HepG2 (cell line): Measurements from ENCODE around the gene ZNF212. TPM values are rescaled to one million over a fixed set of nuclear protein-coding genes. Genes with fewer than 3 reads are reported as not detected.

Source experiments
- FOXK1 ChIP-seq: sonication (generic); formaldehyde crosslinking; IDR thresholded peaks from 2 replicates; pipeline ENCODE4 v1.4.0; 2020; ENCODE audit warnings: low read depth, missing genetic modification reagents, borderline replicate concordance
- JDP2 ChIP-seq: sonication (generic); formaldehyde crosslinking; IDR thresholded peaks from 2 replicates; pipeline ENCODE4 v1.8.1; 2022; ENCODE audit warnings: missing genetic modification reagents, borderline replicate concordance
- KLF12 ChIP-seq: sonication (generic); formaldehyde crosslinking; IDR thresholded peaks from 2 replicates; pipeline ENCODE4 v1.4.0; 2020; ENCODE audit warnings: missing genetic modification reagents, borderline replicate concordance
- NFE2 ChIP-seq: sonication (generic); formaldehyde crosslinking; IDR thresholded peaks from 2 replicates; pipeline ENCODE4 v1.4.0; 2020; ENCODE audit warnings: missing genetic modification reagents
- SIN3A ChIP-seq: IDR thresholded peaks from 2 replicates; pipeline ENCODE4 v1.6.1; 2011; ENCODE audit warnings: low read depth, mild to moderate bottlenecking, control low read depth, low read length, borderline replicate concordance
- STAG1 ChIP-seq: sonication (generic); formaldehyde crosslinking; IDR thresholded peaks from 2 replicates; pipeline ENCODE4 v1.4.0; 2020; ENCODE audit warnings: missing genetic modification reagents
- ZBTB7A ChIP-seq: sonication (generic); formaldehyde crosslinking; IDR thresholded peaks from 2 replicates; pipeline ENCODE4 v1.8.0; 2022; ENCODE audit warnings: mild to moderate bottlenecking, missing genetic modification reagents
- ZNF335 ChIP-seq: sonication (generic); formaldehyde crosslinking; IDR thresholded peaks from 2 replicates; pipeline ENCODE4 v1.4.0; 2020; ENCODE audit warnings: missing genetic modification reagents
- ZNF446 ChIP-seq: sonication (generic); formaldehyde crosslinking; IDR thresholded peaks from 2 replicates; pipeline ENCODE4 v1.5.0; 2020; ENCODE audit warnings: mild to moderate bottlenecking, missing genetic modification reagents
- ZNF589 ChIP-seq: sonication (generic); formaldehyde crosslinking; conservative IDR thresholded peaks from 2 replicates; pipeline ENCODE4 v1.8.0; 2022; ENCODE audit warnings: mild to moderate bottlenecking, moderate library complexity, missing genetic modification reagents
- ZNF616 ChIP-seq: sonication (generic); formaldehyde crosslinking; IDR thresholded peaks from 2 replicates; pipeline ENCODE4 v1.5.0; 2020; ENCODE audit warnings: low read depth, mild to moderate bottlenecking, missing genetic modification reagents
- polyA plus RNA-seq, 8 experiments: library from polyadenylated mRNA; depleted of rRNA in 3 of 8; stranded (reverse) in 7 of 8; unstranded in 1 of 8; fragments of >200 nt; fragmentation: Illumina TruSeq in 4 of 8; extraction: Trizol in 4 of 8; gene quantifications; 2 replicates each; pipeline versions ENCODE4 v1.2.1 to v1.2.3, GENCODE V29; 2011 to 2016; ENCODE audit warnings: low read depth in 4 of 8, missing spikeins in 1 of 8, mixed read lengths in 1 of 8; ENCODE audit not compliant: insufficient read depth in 1 of 8
- total RNA-seq, 5 experiments: library from RNA; depleted of rRNA; stranded (reverse); fragments of >200 nt; fragmentation: Illumina TruSeq; extraction: Trizol; gene quantifications; 2 replicates each; pipeline ENCODE4 v1.2.3, GENCODE V29; 2016; ENCODE audit warnings: low read depth in 1 of 5
- TF ChIP-seq, protein P1 (sequence below): sonication (generic); formaldehyde crosslinking; IDR thresholded peaks from one replicate; pipeline ENCODE4 v1.5.1; 2020; ENCODE audit warnings: mild to moderate bottlenecking, missing genetic modification reagents; ENCODE audit errors: not compliant biosample characterization
- TF ChIP-seq, protein P2 (sequence below): sonication (generic); formaldehyde crosslinking; IDR thresholded peaks from 2 replicates; pipeline ENCODE4 v1.4.0; 2020; ENCODE audit warnings: missing genetic modification reagents, borderline replicate concordance
- TF ChIP-seq, protein P3 (sequence below): sonication (generic); formaldehyde crosslinking; IDR thresholded peaks from 2 replicates; pipeline ENCODE4 v1.4.0; 2020; ENCODE audit warnings: missing genetic modification reagents
- TF ChIP-seq, protein P4 (sequence below): sonication (generic); formaldehyde crosslinking; IDR thresholded peaks from 2 replicates; pipeline ENCODE4 v1.5.0; 2020; ENCODE audit warnings: missing genetic modification reagents, mild to moderate bottlenecking, borderline replicate concordance

The ZNF212 gene
- total and polyA plus RNA-seq, 2 of the 13 experiments (the other 11 are each of a cell fraction or from before 2014, with no cell fraction given) = 2.6 to 3.8 TPM

DNA sequence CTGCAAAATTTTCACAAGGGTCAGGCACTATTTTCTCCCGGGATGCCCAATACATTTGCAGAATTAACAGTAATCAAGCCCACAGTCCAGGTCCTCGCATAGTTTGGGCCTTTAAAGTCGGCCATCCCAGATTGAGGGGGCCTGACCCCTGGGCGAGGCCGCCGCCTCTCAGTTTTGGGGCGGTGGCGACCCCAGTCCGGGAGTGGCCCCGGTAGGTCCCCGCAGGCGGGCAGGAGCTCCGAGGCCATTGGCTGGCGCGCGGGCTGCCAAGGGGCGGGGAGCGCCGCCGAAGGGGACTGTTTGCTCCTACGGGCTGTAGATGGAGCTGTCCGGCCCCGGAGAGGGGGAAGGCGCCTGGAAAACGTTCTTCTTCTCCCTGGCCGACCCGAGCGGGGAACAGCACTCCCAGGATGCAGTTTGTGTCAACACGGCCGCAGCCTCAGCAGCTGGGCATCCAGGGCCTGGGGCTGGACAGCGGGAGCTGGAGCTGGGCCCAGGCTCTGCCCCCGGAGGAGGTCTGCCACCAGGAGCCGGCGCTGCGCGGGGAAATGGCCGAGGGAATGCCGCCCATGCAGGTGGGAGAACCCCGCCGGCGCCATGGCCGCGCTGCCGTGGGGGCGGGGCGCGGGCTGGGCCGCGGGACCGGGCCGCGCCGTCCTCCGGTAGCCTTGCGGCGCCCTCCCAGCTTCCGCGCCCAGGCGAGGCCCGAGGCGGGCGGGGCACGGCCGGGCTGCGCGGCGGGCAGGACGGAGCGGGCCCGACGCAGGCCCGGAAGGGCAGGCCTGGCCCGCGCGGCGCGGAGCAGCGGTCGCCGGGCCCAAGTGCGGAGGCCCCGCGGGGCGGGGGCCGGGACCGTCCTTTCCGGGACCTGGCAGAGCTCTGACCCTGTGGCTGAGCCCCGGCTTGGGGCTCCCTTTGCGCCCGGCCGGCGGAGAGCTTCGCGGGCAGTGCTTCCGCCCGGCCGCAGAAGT lies 44.0 kb upstream of the ZNF212 start, which contains the start of gene ZNF282 (continued):
- TF ChIP-seq FOXK1 = peak; percentile 89; the same call in 1 of the 2 replicates
- TF ChIP-seq, protein P1, sequence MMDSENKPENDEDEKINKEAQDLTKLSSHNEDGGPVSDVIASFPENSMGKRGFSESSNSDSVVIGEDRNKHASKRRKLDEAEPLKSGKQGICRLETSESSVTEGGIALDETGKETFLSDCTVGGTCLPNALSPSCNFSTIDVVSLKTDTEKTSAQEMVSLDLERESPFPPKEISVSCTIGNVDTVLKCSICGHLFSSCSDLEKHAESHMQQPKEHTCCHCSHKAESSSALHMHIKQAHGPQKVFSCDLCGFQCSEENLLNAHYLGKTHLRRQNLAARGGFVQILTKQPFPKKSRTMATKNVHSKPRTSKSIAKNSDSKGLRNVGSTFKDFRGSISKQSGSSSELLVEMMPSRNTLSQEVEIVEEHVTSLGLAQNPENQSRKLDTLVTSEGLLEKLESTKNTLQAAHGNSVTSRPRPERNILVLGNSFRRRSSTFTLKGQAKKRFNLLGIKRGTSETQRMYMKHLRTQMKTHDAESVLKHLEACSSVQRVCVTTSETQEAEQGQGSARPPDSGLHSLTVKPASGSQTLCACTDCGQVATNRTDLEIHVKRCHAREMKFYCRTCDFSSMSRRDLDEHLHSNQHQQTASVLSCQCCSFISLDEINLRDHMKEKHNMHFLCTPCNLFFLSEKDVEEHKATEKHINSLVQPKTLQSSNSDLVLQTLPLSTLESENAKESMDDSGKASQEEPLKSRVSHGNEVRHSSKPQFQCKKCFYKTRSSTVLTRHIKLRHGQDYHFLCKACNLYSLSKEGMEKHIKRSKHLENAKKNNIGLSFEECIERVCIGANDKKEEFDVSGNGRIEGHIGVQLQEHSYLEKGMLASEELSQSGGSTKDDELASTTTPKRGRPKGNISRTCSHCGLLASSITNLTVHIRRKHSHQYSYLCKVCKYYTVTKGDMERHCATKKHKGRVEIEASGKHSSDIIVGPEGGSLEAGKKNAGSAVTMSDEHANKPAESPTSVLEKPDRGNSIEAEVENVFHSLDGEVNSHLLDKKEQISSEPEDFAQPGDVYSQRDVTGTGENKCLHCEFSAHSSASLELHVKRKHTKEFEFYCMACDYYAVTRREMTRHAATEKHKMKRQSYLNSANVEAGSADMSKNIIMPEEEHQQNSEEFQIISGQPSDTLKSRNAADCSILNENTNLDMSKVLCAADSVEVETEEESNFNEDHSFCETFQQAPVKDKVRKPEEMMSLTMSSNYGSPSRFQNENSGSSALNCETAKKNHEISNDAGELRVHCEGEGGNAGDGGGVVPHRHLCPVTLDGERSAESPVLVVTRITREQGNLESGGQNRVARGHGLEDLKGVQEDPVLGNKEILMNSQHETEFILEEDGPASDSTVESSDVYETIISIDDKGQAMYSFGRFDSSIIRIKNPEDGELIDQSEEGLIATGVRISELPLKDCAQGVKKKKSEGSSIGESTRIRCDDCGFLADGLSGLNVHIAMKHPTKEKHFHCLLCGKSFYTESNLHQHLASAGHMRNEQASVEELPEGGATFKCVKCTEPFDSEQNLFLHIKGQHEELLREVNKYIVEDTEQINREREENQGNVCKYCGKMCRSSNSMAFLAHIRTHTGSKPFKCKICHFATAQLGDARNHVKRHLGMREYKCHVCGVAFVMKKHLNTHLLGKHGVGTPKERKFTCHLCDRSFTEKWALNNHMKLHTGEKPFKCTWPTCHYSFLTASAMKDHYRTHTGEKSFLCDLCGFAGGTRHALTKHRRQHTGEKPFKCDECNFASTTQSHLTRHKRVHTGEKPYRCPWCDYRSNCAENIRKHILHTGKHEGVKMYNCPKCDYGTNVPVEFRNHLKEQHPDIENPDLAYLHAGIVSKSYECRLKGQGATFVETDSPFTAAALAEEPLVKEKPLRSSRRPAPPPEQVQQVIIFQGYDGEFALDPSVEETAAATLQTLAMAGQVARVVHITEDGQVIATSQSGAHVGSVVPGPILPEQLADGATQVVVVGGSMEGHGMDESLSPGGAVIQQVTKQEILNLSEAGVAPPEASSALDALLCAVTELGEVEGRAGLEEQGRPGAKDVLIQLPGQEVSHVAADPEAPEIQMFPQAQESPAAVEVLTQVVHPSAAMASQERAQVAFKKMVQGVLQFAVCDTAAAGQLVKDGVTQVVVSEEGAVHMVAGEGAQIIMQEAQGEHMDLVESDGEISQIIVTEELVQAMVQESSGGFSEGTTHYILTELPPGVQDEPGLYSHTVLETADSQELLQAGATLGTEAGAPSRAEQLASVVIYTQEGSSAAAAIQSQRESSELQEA (CRISPR knock-in tag) = no peak
- TF ChIP-seq STAG1 (CRISPR knock-in tag) = peak; percentile 43
- TF ChIP-seq ZNF335 (CRISPR knock-in tag) = peak; percentile 74
- no peak for TF ChIP-seq NFE2 (CRISPR knock-in tag)
- TF ChIP-seq KLF12 (CRISPR knock-in tag) = peak; percentile 55
- TF ChIP-seq, protein P2, sequence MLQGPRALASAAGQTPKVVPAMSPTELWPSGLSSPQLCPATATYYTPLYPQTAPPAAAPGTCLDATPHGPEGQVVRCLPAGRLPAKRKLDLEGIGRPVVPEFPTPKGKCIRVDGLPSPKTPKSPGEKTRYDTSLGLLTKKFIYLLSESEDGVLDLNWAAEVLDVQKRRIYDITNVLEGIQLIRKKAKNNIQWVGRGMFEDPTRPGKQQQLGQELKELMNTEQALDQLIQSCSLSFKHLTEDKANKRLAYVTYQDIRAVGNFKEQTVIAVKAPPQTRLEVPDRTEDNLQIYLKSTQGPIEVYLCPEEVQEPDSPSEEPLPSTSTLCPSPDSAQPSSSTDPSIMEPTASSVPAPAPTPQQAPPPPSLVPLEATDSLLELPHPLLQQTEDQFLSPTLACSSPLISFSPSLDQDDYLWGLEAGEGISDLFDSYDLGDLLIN (CRISPR knock-in tag) = peak; percentile 87; the same call in 1 of the 2 replicates
- peak; percentile 44; the same call in 1 of the 2 replicates for TF ChIP-seq SIN3A
- no peak for TF ChIP-seq JDP2 (CRISPR knock-in tag)
- no peak for TF ChIP-seq ZBTB7A (CRISPR knock-in tag)
- TF ChIP-seq, protein P3, sequence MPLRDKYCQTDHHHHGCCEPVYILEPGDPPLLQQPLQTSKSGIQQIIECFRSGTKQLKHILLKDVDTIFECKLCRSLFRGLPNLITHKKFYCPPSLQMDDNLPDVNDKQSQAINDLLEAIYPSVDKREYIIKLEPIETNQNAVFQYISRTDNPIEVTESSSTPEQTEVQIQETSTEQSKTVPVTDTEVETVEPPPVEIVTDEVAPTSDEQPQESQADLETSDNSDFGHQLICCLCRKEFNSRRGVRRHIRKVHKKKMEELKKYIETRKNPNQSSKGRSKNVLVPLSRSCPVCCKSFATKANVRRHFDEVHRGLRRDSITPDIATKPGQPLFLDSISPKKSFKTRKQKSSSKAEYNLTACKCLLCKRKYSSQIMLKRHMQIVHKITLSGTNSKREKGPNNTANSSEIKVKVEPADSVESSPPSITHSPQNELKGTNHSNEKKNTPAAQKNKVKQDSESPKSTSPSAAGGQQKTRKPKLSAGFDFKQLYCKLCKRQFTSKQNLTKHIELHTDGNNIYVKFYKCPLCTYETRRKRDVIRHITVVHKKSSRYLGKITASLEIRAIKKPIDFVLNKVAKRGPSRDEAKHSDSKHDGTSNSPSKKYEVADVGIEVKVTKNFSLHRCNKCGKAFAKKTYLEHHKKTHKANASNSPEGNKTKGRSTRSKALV (CRISPR knock-in tag) = peak; percentile 78
- TF ChIP-seq ZNF616 = no peak
- TF ChIP-seq, protein P4, sequence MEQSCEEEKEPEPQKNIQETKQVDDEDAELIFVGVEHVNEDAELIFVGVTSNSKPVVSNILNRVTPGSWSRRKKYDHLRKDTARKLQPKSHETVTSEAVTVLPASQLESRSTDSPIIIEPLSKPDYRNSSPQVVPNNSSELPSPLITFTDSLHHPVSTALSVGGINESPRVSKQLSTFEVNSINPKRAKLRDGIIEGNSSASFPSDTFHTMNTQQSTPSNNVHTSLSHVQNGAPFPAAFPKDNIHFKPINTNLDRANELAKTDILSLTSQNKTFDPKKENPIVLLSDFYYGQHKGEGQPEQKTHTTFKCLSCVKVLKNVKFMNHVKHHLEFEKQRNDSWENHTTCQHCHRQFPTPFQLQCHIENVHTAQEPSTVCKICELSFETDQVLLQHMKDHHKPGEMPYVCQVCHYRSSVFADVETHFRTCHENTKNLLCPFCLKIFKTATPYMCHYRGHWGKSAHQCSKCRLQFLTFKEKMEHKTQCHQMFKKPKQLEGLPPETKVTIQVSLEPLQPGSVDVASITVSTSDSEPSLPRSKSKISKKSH = peak; percentile 96
- peak; percentile 63; the same call in 1 of the 2 replicates for TF ChIP-seq ZNF446 (CRISPR knock-in tag)
- TF ChIP-seq ZNF589 (CRISPR knock-in tag) = no peak
